ENCODE data around the gene EEF2KMT. TPM values are rescaled to one million over a fixed set of nuclear protein-coding genes. Genes with fewer than 3 reads are reported as not detected.
"Not testable (repeated sequence)": the region's sequence is repeated elsewhere in the genome, so short reads cannot be mapped to it uniquely, and the experiment has no call there.

The EEF2KMT gene
- polyA plus RNA-seq, 1 donor (not counting 4 experiments of a cell fraction or from before 2014, with no cell fraction given), result 7.6 TPM

GRCh38 chr16:5143761-5144620, 46.4 kb upstream of the EEF2KMT start:
- dilution Hi-C loops (cut with MboI; ENCODE audit: extremely low pct_ligation_motif_present, low sequenced_read_pairs), result no loop called here
- TF ChIP-seq, protein P1, sequence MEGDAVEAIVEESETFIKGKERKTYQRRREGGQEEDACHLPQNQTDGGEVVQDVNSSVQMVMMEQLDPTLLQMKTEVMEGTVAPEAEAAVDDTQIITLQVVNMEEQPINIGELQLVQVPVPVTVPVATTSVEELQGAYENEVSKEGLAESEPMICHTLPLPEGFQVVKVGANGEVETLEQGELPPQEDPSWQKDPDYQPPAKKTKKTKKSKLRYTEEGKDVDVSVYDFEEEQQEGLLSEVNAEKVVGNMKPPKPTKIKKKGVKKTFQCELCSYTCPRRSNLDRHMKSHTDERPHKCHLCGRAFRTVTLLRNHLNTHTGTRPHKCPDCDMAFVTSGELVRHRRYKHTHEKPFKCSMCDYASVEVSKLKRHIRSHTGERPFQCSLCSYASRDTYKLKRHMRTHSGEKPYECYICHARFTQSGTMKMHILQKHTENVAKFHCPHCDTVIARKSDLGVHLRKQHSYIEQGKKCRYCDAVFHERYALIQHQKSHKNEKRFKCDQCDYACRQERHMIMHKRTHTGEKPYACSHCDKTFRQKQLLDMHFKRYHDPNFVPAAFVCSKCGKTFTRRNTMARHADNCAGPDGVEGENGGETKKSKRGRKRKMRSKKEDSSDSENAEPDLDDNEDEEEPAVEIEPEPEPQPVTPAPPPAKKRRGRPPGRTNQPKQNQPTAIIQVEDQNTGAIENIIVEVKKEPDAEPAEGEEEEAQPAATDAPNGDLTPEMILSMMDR (optimal IDR thresholded peaks at IDR 0.05 in 1 of 3, IDR thresholded peaks at IDR 0.05 in 1 of 3, conservative IDR thresholded peaks at IDR 0.05 in 1 of 3; ENCODE audit: extremely low read depth in 1 of 3, insufficient read depth in 2 of 3, low read length in 3 of 3), result no peak
- no peak for TF ChIP-seq EZH2 (IDR thresholded peaks at IDR 0.05; ENCODE audit: low read length)

DNA sequence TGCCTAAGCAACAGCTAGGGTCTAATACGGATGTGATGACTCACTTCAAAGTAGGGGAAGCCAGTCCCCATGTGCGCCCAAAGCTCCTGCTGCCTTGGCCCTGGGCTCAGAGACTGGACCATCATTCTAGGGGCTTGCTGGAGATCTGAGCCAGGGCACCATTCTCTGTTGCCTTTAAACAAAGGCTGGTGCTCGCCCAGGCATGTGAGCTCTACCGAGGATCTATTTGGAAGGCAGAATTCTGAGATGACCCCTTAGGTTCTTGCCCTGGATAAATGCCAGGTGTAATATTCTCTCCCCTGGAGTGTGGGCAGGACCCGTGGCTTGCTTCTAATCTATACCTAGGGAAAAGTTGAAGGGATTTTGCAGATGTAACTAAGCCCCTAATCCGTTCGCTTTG, 42.6 kb upstream of the EEF2KMT start:
- H3K4me2 ChIP-seq (ENCODE audit: control insufficient read depth, extremely low read depth, insufficient read depth, low read depth, low read length); H3K4me3 ChIP-seq (ENCODE audit: control insufficient read depth in 2 of 3, extremely low read depth in 1 of 3, insufficient read depth in 2 of 3, low read depth in 1 of 3, low read length in 3 of 3); H3K9me3 ChIP-seq (ENCODE audit: control insufficient read depth, low read depth, low read length); DNase-seq (ENCODE audit: low read depth, low spot score); H3K27me3 ChIP-seq (ENCODE audit: control insufficient read depth, extremely low read depth, insufficient read depth, low read length); H4K20me1 ChIP-seq (ENCODE audit: control insufficient read depth, extremely low read depth, insufficient read depth, low read length); H3K36me3 ChIP-seq (ENCODE audit: control insufficient read depth in 2 of 2, extremely low read depth in 1 of 2, insufficient read depth in 2 of 2, low read length in 2 of 2); H3K9me1 ChIP-seq (ENCODE audit: control insufficient read depth, extremely low read depth, insufficient read depth, low read length); H3K4me1 ChIP-seq (ENCODE audit: control insufficient read depth, extremely low read depth, insufficient read depth, low read length); H3K79me2 ChIP-seq (ENCODE audit: control insufficient read depth, insufficient read depth, low read length); H2AFZ ChIP-seq (ENCODE audit: control insufficient read depth, low read length); FAIRE-seq; dilution Hi-C loops (cut with MboI; ENCODE audit: extremely low pct_ligation_motif_present, low sequenced_read_pairs); H3K9ac ChIP-seq (ENCODE audit: control insufficient read depth, extremely low read depth, insufficient read depth, low read length); H3K27ac ChIP-seq (ENCODE audit: control insufficient read depth, insufficient read depth, low read length): not testable (repeated sequence)

More at GRCh38 chr16:5143761-5144620, 46.4 kb upstream of the EEF2KMT start:
- no peak overlapping the region for H3K4me3 ChIP-seq (ENCODE audit: control insufficient read depth in 2 of 3, extremely low read depth in 1 of 3, insufficient read depth in 2 of 3, low read depth in 1 of 3, low read length in 3 of 3)
- FAIRE-seq (no peak), DNase-seq (ENCODE audit: low read depth, low spot score) (no peak)
- H2AFZ ChIP-seq (ENCODE audit: control insufficient read depth, low read length), result no peak overlapping the region
- H4K20me1 ChIP-seq (ENCODE audit: control insufficient read depth, extremely low read depth, insufficient read depth, low read length), result no peaks in the 10 kb centered on the region
- H3K79me2 ChIP-seq (ENCODE audit: control insufficient read depth, insufficient read depth, low read length), result no peaks in the 10 kb centered on the region
- no peak overlapping the region for H3K9ac ChIP-seq (ENCODE audit: control insufficient read depth, extremely low read depth, insufficient read depth, low read length)
- H3K4me2 ChIP-seq (ENCODE audit: control insufficient read depth, extremely low read depth, insufficient read depth, low read depth, low read length), result no peak overlapping the region
- no peaks in the 10 kb centered on the region for H3K36me3 ChIP-seq (ENCODE audit: control insufficient read depth in 2 of 2, extremely low read depth in 1 of 2, insufficient read depth in 2 of 2, low read length in 2 of 2)
- H3K4me1 ChIP-seq (ENCODE audit: control insufficient read depth, extremely low read depth, insufficient read depth, low read length), result no peaks in the 10 kb centered on the region
- no peaks in the 10 kb centered on the region for H3K9me3 ChIP-seq (ENCODE audit: control insufficient read depth, low read depth, low read length)
- no peak overlapping the region for H3K27ac ChIP-seq (ENCODE audit: control insufficient read depth, insufficient read depth, low read length)
- H3K9me1 ChIP-seq (ENCODE audit: control insufficient read depth, extremely low read depth, insufficient read depth, low read length), result no peaks in the 10 kb centered on the region
- no peaks in the 10 kb centered on the region for H3K27me3 ChIP-seq (ENCODE audit: control insufficient read depth, extremely low read depth, insufficient read depth, low read length)

- H3K9ac ChIP-seq (ENCODE audit: control insufficient read depth, extremely low read depth, insufficient read depth, low read length); FAIRE-seq; H3K4me2 ChIP-seq (ENCODE audit: control insufficient read depth, extremely low read depth, insufficient read depth, low read depth, low read length); H3K4me1 ChIP-seq (ENCODE audit: control insufficient read depth, extremely low read depth, insufficient read depth, low read length); H3K27ac ChIP-seq (ENCODE audit: control insufficient read depth, insufficient read depth, low read length); dilution Hi-C loops (cut with MboI; ENCODE audit: extremely low pct_ligation_motif_present, low sequenced_read_pairs); H3K9me3 ChIP-seq (ENCODE audit: control insufficient read depth, low read depth, low read length); H2AFZ ChIP-seq (ENCODE audit: control insufficient read depth, low read length); H4K20me1 ChIP-seq (ENCODE audit: control insufficient read depth, extremely low read depth, insufficient read depth, low read length); H3K27me3 ChIP-seq (ENCODE audit: control insufficient read depth, extremely low read depth, insufficient read depth, low read length); DNase-seq (ENCODE audit: low read depth, low spot score); H3K79me2 ChIP-seq (ENCODE audit: control insufficient read depth, insufficient read depth, low read length); H3K9me1 ChIP-seq (ENCODE audit: control insufficient read depth, extremely low read depth, insufficient read depth, low read length); H3K36me3 ChIP-seq (ENCODE audit: control insufficient read depth in 2 of 2, extremely low read depth in 1 of 2, insufficient read depth in 2 of 2, low read length in 2 of 2); H3K4me3 ChIP-seq (ENCODE audit: control insufficient read depth in 2 of 3, extremely low read depth in 1 of 3, insufficient read depth in 2 of 3, low read depth in 1 of 3, low read length in 3 of 3): not testable (repeated sequence)
These were observed 37.3 kb upstream of the EEF2KMT start for GRCh38 chr16:5134739-5135452.

DNA sequence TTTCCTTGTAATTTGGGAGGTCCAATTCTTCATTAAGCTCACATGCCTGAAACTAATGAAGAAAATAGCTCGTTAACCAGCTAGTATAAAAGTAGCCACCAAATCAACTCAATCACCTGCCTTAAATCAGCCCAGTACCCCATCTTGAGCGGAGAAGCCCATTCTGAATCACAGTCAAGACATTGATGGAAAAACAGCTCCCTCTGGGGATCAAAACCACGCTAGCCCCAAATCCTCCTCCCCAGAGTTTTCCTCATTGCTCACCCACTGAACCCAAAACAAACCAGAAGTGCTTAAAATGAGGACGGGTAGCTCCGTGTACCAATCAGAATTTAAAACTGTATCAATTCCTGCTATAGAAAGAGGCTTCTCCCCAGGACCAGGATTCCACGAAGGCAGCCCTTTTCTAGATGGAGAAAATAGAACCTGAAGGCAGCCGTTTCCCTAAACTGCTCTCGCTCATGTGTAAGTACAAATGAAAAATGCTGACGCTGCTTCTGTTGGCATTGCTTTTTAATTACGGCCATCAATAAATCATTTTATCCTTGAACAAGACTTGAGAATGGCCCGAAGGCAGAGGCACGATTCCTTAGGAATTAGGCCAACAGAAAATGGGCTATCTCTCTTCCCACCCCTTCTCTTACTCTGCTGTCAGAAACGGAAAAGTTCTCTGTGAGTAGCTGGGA, 35.5 kb upstream of the EEF2KMT start:
- DNase-seq (ENCODE audit: low read depth, low spot score); H4K20me1 ChIP-seq (ENCODE audit: control insufficient read depth, extremely low read depth, insufficient read depth, low read length); H3K9me1 ChIP-seq (ENCODE audit: control insufficient read depth, extremely low read depth, insufficient read depth, low read length); dilution Hi-C loops (cut with MboI; ENCODE audit: extremely low pct_ligation_motif_present, low sequenced_read_pairs); H3K9ac ChIP-seq (ENCODE audit: control insufficient read depth, extremely low read depth, insufficient read depth, low read length); H3K9me3 ChIP-seq (ENCODE audit: control insufficient read depth, low read depth, low read length); H3K27me3 ChIP-seq (ENCODE audit: control insufficient read depth, extremely low read depth, insufficient read depth, low read length); H3K4me3 ChIP-seq (ENCODE audit: control insufficient read depth in 2 of 3, extremely low read depth in 1 of 3, insufficient read depth in 2 of 3, low read depth in 1 of 3, low read length in 3 of 3); H3K4me2 ChIP-seq (ENCODE audit: control insufficient read depth, extremely low read depth, insufficient read depth, low read depth, low read length); H2AFZ ChIP-seq (ENCODE audit: control insufficient read depth, low read length); H3K36me3 ChIP-seq (ENCODE audit: control insufficient read depth in 2 of 2, extremely low read depth in 1 of 2, insufficient read depth in 2 of 2, low read length in 2 of 2); FAIRE-seq; H3K79me2 ChIP-seq (ENCODE audit: control insufficient read depth, insufficient read depth, low read length); H3K4me1 ChIP-seq (ENCODE audit: control insufficient read depth, extremely low read depth, insufficient read depth, low read length); H3K27ac ChIP-seq (ENCODE audit: control insufficient read depth, insufficient read depth, low read length): not testable (repeated sequence)
